HG02852 (cell line): ENCODE data around the gene RAB3IL1.
"Not testable (repeated sequence)": the region's sequence is repeated elsewhere in the genome, so short reads cannot be mapped to it uniquely, and the experiment has no call there.

Experiments used
- ATAC-seq: cut with Tn5 transposase; IDR thresholded peaks from one replicate; pipeline ENCODE4 v1.9.1; 2021; ENCODE audit warnings: mild to moderate bottlenecking, moderate library complexity; ENCODE audit not compliant: unreplicated experiment

The RAB3IL1 gene, protein sequence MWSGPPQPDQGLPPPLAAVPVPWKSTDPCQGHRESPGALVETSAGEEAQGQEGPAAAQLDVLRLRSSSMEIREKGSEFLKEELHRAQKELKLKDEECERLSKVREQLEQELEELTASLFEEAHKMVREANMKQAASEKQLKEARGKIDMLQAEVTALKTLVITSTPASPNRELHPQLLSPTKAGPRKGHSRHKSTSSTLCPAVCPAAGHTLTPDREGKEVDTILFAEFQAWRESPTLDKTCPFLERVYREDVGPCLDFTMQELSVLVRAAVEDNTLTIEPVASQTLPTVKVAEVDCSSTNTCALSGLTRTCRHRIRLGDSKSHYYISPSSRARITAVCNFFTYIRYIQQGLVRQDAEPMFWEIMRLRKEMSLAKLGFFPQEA

DNA sequence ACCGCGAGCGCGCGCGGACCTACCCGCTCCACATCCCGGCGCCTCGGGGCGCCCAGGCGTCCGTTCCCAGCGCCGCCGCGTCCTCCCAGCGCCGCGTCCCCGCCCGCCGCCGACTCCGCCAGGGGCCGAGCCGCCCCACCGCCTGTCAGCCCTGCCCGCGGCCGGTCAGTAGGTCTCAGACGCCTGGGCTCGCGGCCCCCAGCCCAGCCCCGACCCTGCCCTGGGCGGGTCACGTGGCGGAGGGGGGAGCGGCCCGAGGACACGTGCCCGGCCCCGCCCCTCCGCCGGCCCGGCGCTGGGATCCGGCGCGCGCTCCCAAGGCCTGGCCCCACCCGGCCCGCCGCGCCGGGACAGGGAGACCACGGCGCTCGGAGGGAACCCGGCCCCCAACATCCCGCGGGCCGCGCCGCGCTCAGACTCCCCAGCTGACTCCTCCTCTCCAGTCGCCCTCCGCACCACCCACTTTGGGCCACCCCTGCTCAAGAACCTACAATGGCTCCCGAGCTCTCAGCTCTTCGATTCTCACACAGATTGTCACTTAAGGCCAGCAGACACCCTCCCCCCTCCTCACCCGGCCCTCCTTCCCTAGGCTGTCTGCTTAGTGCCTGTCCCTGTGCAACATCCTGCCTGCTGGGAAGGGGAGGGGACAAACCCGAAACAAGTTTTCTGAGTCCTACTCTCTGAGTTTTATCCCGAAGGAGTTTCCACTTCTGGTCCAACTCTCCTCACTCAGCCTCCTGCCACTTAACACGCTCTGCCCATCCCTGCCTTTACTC, at the start of gene RAB3IL1:
Gene RAB3IL1 (minus strand): TSS at position 233 of the 776 bp plus-strand sequence. CDS start 199 bp downstream, at position 34.
- no peak for ATAC-seq

GRCh38 chr11:61966734-61967115, 49.4 kb upstream of the RAB3IL1 start:
- ATAC-seq: no peak

DNA sequence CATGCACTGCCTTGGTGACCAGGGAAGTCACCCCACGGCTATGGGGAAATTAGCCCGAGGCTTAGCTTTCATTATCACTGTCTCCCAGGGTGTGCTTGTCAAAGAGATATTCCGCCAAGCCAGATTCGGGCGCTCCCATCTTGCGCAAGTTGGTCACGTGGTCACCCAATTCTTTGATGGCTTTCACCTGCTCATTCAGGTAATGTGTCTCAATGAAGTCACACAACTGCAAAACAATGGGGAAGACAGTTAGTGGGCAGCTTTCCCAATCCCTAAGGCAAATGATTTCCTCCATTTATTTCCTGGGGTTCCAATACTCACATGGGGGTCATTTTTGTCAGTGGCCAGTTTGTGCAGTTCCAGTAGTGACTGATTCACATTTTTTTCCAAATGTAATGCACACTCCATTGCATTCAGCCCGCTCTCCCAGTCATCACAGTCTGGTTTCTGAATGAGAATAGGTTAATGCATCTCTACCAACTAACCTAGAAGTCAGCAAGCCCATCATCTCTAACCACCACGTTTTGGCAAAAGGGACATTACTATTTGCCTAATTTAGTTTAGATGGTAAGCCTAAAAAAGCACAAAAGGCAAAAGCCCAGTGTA, 47.4 kb upstream of the RAB3IL1 start:
- not testable (repeated sequence) for ATAC-seq

DNA sequence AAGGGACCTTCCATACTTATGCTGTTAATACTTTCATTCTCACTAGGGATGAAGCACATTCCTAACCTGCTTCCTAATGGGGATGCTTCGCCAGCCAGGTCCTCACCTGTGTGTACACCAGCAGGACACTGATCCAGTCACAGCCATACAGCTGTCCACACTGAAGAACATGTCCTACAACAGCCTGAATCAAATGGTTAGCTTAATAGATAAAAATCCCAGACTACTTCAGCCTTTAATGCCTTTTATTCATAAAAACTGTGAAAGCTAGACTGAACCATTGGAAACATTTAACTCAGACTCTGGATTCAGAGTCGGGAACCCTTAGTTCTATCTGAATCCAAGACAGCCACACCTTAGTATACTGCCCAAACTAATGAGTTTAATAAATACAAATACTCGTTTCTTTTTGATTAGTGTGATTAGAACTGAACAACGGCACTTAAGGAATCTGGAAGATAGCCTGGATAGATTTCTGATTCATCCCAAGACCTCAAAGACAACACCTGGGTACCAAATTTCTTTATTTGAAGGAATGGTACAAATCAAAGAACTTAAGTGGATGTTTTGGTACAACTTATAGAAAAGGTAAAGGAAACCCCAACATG, 46.8 kb upstream of the RAB3IL1 start:
- ATAC-seq: no peak

GRCh38 chr11:61963282-61964057, 46.1 kb upstream of the RAB3IL1 start:
- no peak for ATAC-seq

DNA sequence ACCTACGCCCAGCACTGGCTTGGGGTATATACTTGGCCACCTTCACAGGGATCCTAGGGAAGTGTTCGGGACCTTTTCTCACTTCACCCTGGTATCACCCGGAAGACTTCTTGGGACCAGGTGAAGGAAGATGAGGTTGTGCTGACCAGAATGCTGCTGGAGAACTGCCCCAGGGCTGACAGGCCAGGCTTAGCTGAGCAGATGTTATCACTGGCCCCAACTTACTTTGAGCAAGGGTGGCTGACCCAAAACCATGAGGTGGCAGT, 45.6 kb upstream of the RAB3IL1 start:
- no peak for ATAC-seq

DNA sequence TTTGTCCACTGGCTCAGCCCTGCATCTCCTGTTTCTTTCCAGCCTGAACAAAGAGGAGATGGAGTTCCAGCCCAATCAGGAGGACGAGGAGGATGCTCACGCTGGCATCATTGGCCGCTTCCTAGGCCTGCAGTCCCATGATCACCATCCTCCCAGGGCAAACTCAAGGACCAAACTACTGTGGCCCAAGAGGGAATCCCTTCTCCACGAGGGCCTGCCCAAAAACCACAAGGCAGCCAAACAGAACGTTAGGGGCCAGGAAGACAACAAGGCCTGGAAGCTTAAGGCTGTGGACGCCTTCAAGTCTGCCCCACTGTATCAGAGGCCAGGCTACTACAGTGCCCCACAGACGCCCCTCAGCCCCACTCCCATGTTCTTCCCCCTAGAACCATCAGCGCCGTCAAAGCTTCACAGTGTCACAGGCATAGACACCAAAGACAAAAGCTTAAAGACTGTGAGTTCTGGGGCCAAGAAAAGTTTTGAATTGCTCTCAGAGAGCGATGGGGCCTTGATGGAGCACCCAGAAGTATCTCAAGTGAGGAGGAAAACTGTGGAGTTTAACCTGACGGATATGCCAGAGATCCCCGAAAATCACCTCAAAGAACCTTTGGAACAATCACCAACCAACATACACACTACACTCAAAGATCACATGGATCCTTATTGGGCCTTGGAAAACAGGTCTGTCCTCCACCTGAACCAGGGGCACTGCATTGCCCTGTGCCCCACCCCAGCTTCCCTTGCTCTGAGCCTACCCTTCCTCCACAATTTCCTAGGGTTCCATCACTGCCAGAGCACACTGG, 45.0 kb upstream of the RAB3IL1 start:
- no peak for ATAC-seq

GRCh38 chr11:61961570-61962212, 44.3 kb upstream of the RAB3IL1 start:
- ATAC-seq: no peak

GRCh38 chr11:61960532-61960931, 43.2 kb upstream of the RAB3IL1 start:
- ATAC-seq: no peak

- no peak for ATAC-seq
Observed at GRCh38 chr11:61959678-61960077, 42.3 kb upstream of the RAB3IL1 start.

DNA sequence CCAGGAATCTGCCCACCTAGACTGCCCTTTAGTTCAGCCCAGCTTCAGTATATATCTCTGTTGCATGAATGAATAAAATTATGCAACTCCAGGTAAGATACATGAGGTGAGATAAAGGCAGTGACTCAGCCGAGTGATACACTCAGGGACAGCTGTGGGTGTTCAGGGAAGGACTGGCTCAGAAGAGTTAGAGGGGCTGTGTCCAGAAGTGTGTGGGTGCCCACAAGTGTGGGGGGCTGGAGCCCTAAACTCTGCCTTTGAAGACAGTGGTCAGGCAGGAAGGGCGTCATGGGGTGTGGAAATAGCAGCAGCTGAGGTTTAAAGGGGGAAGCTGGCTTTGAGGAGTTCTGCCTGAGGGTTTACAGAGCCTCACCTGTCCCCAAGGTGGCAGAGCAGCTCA, 41.7 kb upstream of the RAB3IL1 start:
- ATAC-seq: no peak

- ATAC-seq: no peak
Observed at GRCh38 chr11:61958590-61958989, 41.2 kb upstream of the RAB3IL1 start.

DNA sequence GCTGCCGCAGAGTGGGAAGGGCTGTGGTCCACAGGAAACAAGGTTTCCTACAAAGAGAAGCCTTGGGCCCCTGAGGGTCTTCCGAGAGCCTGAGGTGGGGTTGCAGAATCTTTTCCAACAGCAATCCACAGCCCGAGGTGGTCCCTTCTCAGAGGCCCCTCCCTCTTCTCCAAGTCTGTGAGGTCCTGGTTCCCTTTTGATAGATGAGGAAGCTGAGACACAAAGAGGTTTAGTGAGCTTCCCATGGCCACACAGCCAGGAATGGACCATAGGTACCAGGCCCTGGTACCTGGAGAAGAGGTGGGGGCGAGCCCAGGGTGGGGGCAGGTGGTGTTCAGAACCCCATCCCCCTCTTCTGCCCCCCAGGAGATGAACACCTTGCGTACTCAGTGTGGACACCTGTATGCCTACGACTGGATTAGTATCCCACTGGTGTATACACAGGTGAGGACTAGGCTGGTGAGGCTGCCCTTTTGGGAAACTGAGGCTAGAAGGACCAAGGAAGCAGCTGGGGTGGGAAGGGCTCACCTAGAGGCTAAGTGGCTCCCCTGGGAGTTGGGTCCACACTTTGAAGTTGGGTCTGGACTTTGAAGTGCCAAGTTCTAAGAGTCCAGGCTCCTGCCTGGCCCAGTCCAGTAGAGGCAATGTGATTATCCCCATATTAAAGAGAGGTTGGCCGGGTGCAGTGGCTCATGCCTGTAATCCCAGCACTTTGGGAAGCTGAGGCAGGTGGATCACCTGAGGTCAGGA, 39.8 kb upstream of the RAB3IL1 start:
- ATAC-seq: no peak

- ATAC-seq: no peak
Observed at GRCh38 chr11:61956191-61957020, 39.0 kb upstream of the RAB3IL1 start.

- no peak for ATAC-seq
Observed at GRCh38 chr11:61955422-61956135, 38.2 kb upstream of the RAB3IL1 start.

GRCh38 chr11:61954851-61955421, 37.6 kb upstream of the RAB3IL1 start:
- no peak for ATAC-seq
